Glomerular endothelial cell (primary cell): ENCODE data around the gene EVA1C. TPM values are rescaled to one million over a fixed set of nuclear protein-coding genes. Genes with fewer than 3 reads are reported as not detected.
"Not testable (repeated sequence)": the region's sequence is repeated elsewhere in the genome, so short reads cannot be mapped to it uniquely, and the experiment has no call there.

Source experiments
- DNase-seq: peaks from one replicate; pipeline ENCODE4 v3.0.0-alpha.2; 2011; ENCODE audit warnings: low read depth, low spot score; ENCODE audit errors: extremely low read depth
- total RNA-seq: library from RNA; depleted of rRNA; stranded (reverse); fragments of >200 nt; gene quantifications from 2 replicates; pipeline ENCODE4 v1.2.3, GENCODE V29; 2015

The EVA1C gene
- total RNA-seq, 1 donor from 2014 or later: 41.2 TPM

- DNase-seq: no peak
Measured at GRCh38 chr21:32389337-32390015, 23.0 kb upstream of the EVA1C start.

- DNase-seq: not testable (repeated sequence)
Measured at GRCh38 chr21:32390537-32391224, 21.8 kb upstream of the EVA1C start.

- no peak for DNase-seq
Measured at GRCh38 chr21:32391755-32392154, 20.8 kb upstream of the EVA1C start.

GRCh38 chr21:32392299-32392879, 20.1 kb upstream of the EVA1C start:
- no peak for DNase-seq

- no peak for DNase-seq
Measured at GRCh38 chr21:32392880-32393676, 19.4 kb upstream of the EVA1C start, which contains the start of gene URB1. URB1 (minus strand) TSS chr21:32393012; CDS start chr21:32392910, 102 bp downstream.

GRCh38 chr21:32393677-32394001, 18.9 kb upstream of the EVA1C start:
- DNase-seq: no peak

- DNase-seq: no peak
Measured at GRCh38 chr21:32403201-32403777, 9.2 kb upstream of the EVA1C start.

GRCh38 chr21:32406405-32406804, 6.1 kb upstream of the EVA1C start:
- DNase-seq: no peak

- DNase-seq: no peak
Measured at GRCh38 chr21:32410291-32410690, 2.2 kb upstream of the EVA1C start.

- DNase-seq: no peak
Measured at GRCh38 chr21:32410916-32411315, 1.6 kb upstream of the EVA1C start.

GRCh38 chr21:32411350-32412161, 950 bp upstream of the EVA1C start:
- no peak for DNase-seq

- DNase-seq: no peak
Measured at GRCh38 chr21:32413015-32413504, 554 bp downstream of the EVA1C start.

GRCh38 chr21:32413697-32414578, 1.4 kb downstream of the EVA1C start:
- DNase-seq: no peak

- no peak for DNase-seq
Measured at GRCh38 chr21:32414579-32415358, 2.3 kb downstream of the EVA1C start.

GRCh38 chr21:32415451-32416398, 3.2 kb downstream of the EVA1C start:
- DNase-seq: no peak

- DNase-seq: no peak
Measured at GRCh38 chr21:32418146-32418545, 5.6 kb downstream of the EVA1C start.

- no peak for DNase-seq
Measured at GRCh38 chr21:32422064-32422463, 9.6 kb downstream of the EVA1C start.
